ENCODE measurements around the gene KIF5A.
"Not testable (repeated sequence)": the region's sequence is repeated elsewhere in the genome, so short reads cannot be mapped to it uniquely, and the experiment has no call there.

KIF5A gene

GRCh38 chr12:57558864-57559263 lies 9.0 kb downstream of the KIF5A start:
- DNase-seq = no peak

- no peak for DNase-seq
Measured at GRCh38 chr12:57560516-57560915, 10.7 kb downstream of the KIF5A start.

- DNase-seq = not testable (repeated sequence)
Measured at GRCh38 chr12:57561117-57561516, 11.3 kb downstream of the KIF5A start.

- no peak for DNase-seq
Measured at GRCh38 chr12:57563358-57563757, 13.5 kb downstream of the KIF5A start.

GRCh38 chr12:57564178-57564740 lies 14.4 kb downstream of the KIF5A start:
- DNase-seq = no peak

GRCh38 chr12:57568838-57569237 lies 19.0 kb downstream of the KIF5A start:
- no peak for DNase-seq

GRCh38 chr12:57569858-57570257 lies 20.0 kb downstream of the KIF5A start:
- no peak for DNase-seq

GRCh38 chr12:57570438-57570837 lies 20.6 kb downstream of the KIF5A start:
- not testable (repeated sequence) for DNase-seq

- DNase-seq = no peak
Measured at GRCh38 chr12:57571926-57572762, 22.3 kb downstream of the KIF5A start.

- DNase-seq = no peak
Measured at GRCh38 chr12:57574795-57575194, 25.0 kb downstream of the KIF5A start.

GRCh38 chr12:57575771-57576612 lies 26.1 kb downstream of the KIF5A start:
- no peak for DNase-seq

GRCh38 chr12:57576613-57577160 lies 26.8 kb downstream of the KIF5A start:
- no peak for DNase-seq

GRCh38 chr12:57577981-57578758 lies 28.3 kb downstream of the KIF5A start:
- no peak for DNase-seq

- DNase-seq = no peak
Measured at GRCh38 chr12:57579011-57579410, 29.2 kb downstream of the KIF5A start.

GRCh38 chr12:57579677-57580465 lies 30.0 kb downstream of the KIF5A start:
- no peak for DNase-seq

- DNase-seq = no peak
Measured at GRCh38 chr12:57580466-57580795, 30.6 kb downstream of the KIF5A start.

- DNase-seq = no peak
Measured at GRCh38 chr12:57581802-57582201, 32.0 kb downstream of the KIF5A start.

- no peak for DNase-seq
Measured at GRCh38 chr12:57582440-57582839, 32.6 kb downstream of the KIF5A start.

GRCh38 chr12:57583008-57583831 lies 33.4 kb downstream of the KIF5A start:
- peak; percentile 50 to 79 for DNase-seq

GRCh38 chr12:57584050-57584449 lies 34.2 kb downstream of the KIF5A start:
- DNase-seq = no peak

GRCh38 chr12:57584690-57585089 lies 34.8 kb downstream of the KIF5A start:
- DNase-seq = no peak

Data from NCI-H446 (cell line).